ENCODE measurements around the gene ZYG11A.
A peak's percentile ranks its signal among the peaks of the same experiment; 100 is the strongest.
"Not testable (repeated sequence)": the region's sequence is repeated elsewhere in the genome, so short reads cannot be mapped to it uniquely, and the experiment has no call there.

Gene ZYG11A

GRCh38 chr1:52842643-52843310 lies at the start of gene ZYG11A:
Gene ZYG11A, plus strand, starts transcription at chr1:52842760. Its CDS starts 124 bp downstream, at chr1:52842884.
- peak; percentile 81 for DNase-seq

DNA sequence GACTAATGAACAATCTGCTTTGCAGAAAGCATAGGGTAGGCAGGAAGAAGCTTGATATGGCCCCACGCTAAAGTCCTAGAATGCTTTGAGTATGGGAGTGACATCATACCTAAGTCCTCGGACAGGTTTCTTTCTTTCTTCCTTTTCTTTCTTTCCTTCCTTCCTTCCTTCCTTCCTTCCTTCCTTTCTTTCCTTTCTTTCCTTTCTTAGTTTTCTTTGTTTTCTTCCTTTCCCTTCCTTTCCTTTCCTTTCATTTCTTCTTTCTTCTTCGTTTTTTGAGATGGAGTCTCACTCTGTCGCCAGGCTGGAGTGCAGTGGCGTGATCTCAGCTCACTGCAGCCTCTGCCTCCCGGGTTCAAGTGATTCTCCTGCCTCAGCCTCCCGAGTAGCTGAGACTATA lies 48.8 kb upstream of the ZYG11A start:
- Mint-ChIP-seq H3K27ac (peak overlapping the region; percentile 26), H3K36me3 (ENCODE audit: low read depth) (peaks cover 38% of the 10 kb centered on the region)
- not testable (repeated sequence) for H3K4me1 Mint-ChIP-seq; H3K4me3 Mint-ChIP-seq; H3K9me3 Mint-ChIP-seq; DNase-seq; H3K27me3 Mint-ChIP-seq (ENCODE audit: low read depth, poor library complexity)

More at GRCh38 chr1:52842643-52843310, at the start of gene ZYG11A:
- H3K27me3 Mint-ChIP-seq (ENCODE audit: low read depth, poor library complexity) = peaks cover 65% of the 10 kb centered on the region
- peak within 1 kb of the TSS; percentile 71 for H3K4me3 Mint-ChIP-seq
- TF ChIP-seq, protein P1, sequence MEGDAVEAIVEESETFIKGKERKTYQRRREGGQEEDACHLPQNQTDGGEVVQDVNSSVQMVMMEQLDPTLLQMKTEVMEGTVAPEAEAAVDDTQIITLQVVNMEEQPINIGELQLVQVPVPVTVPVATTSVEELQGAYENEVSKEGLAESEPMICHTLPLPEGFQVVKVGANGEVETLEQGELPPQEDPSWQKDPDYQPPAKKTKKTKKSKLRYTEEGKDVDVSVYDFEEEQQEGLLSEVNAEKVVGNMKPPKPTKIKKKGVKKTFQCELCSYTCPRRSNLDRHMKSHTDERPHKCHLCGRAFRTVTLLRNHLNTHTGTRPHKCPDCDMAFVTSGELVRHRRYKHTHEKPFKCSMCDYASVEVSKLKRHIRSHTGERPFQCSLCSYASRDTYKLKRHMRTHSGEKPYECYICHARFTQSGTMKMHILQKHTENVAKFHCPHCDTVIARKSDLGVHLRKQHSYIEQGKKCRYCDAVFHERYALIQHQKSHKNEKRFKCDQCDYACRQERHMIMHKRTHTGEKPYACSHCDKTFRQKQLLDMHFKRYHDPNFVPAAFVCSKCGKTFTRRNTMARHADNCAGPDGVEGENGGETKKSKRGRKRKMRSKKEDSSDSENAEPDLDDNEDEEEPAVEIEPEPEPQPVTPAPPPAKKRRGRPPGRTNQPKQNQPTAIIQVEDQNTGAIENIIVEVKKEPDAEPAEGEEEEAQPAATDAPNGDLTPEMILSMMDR (IDR thresholded peaks at IDR 0.05) = no peak
- no peaks in the 10 kb centered on the region for H3K36me3 Mint-ChIP-seq (ENCODE audit: low read depth)
- no peaks in the 10 kb centered on the region for H3K4me1 Mint-ChIP-seq
- H3K9me3 Mint-ChIP-seq = peaks cover 4% of the 10 kb centered on the region
- no peak within 1 kb of the TSS for H3K27ac Mint-ChIP-seq

GRCh38 chr1:52795464-52795863 lies 47.1 kb upstream of the ZYG11A start:
- TF ChIP-seq, protein P1 (IDR thresholded peaks at IDR 0.05) = no peak
- peak overlapping the region; percentile 42 for H3K27ac Mint-ChIP-seq
- H3K4me1 Mint-ChIP-seq = no peaks in the 10 kb centered on the region
- H3K9me3 Mint-ChIP-seq = no peaks in the 10 kb centered on the region
- no peak overlapping the region for H3K4me3 Mint-ChIP-seq
- DNase-seq = no peak
- no peaks in the 10 kb centered on the region for H3K27me3 Mint-ChIP-seq (ENCODE audit: low read depth, poor library complexity)
- H3K36me3 Mint-ChIP-seq (ENCODE audit: low read depth) = peaks cover 41% of the 10 kb centered on the region

- H3K4me3 Mint-ChIP-seq = no peak overlapping the region
- TF ChIP-seq, protein P1 (IDR thresholded peaks at IDR 0.05) = no peak
- H3K27ac Mint-ChIP-seq = no peak overlapping the region
- no peaks in the 10 kb centered on the region for H3K4me1 Mint-ChIP-seq
- no peaks in the 10 kb centered on the region for H3K9me3 Mint-ChIP-seq
- no peak for DNase-seq
- H3K36me3 Mint-ChIP-seq (ENCODE audit: low read depth) = peaks cover 40% of the 10 kb centered on the region
- no peaks in the 10 kb centered on the region for H3K27me3 Mint-ChIP-seq (ENCODE audit: low read depth, poor library complexity)
Observed at GRCh38 chr1:52798331-52798730, 44.2 kb upstream of the ZYG11A start.

DNA sequence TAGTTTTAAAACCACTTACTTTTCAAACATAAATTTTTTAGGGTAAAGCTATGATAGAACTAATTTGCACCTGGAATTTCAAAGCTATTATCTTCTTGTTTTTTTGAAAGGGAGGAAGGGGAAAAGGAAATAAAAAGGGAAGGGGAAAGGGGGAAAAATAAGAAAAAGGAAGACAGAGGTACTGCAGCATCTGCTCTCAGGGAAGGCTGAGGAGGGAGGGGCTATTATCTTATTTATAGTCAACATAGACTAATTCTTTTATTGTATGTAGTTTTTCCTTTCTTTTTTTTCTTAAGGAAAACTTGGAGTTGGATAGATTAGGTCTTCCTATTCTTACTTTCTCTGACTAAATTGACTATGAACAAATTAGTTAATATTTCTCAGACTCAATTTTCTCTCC lies 41.5 kb upstream of the ZYG11A start:
- H3K27ac Mint-ChIP-seq = no peak overlapping the region
- no peaks in the 10 kb centered on the region for H3K9me3 Mint-ChIP-seq
- no peaks in the 10 kb centered on the region for H3K27me3 Mint-ChIP-seq (ENCODE audit: low read depth, poor library complexity)
- no peak overlapping the region for H3K4me3 Mint-ChIP-seq
- no peak for DNase-seq
- H3K4me1 Mint-ChIP-seq = no peaks in the 10 kb centered on the region
- TF ChIP-seq, protein P1 (IDR thresholded peaks at IDR 0.05) = no peak
- peaks cover 28% of the 10 kb centered on the region for H3K36me3 Mint-ChIP-seq (ENCODE audit: low read depth)

DNA sequence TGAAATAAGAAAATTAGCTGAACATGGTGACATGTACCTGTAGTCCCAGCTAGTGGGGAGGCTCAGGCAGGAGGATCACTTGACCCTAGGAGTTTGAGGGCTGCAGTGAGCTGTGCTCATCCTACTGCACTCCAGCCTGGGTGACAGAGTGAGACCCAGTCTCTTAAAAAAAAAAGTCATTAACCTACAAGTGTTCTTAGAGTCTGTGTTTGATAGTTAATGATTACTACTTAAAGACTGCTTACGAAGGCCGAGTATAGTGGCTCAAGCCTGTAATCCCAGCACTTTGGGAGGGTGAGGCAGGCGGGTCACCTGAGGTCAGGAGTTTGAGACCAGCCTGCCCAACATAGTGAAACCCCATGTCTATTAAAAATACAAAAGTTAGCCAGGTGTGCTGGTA lies 38.5 kb upstream of the ZYG11A start:
- not testable (repeated sequence) for H3K27me3 Mint-ChIP-seq (ENCODE audit: low read depth, poor library complexity); H3K9me3 Mint-ChIP-seq; H3K4me3 Mint-ChIP-seq; H3K4me1 Mint-ChIP-seq; H3K27ac Mint-ChIP-seq; DNase-seq
- peaks cover 26% of the 10 kb centered on the region for H3K36me3 Mint-ChIP-seq (ENCODE audit: low read depth)

DNA sequence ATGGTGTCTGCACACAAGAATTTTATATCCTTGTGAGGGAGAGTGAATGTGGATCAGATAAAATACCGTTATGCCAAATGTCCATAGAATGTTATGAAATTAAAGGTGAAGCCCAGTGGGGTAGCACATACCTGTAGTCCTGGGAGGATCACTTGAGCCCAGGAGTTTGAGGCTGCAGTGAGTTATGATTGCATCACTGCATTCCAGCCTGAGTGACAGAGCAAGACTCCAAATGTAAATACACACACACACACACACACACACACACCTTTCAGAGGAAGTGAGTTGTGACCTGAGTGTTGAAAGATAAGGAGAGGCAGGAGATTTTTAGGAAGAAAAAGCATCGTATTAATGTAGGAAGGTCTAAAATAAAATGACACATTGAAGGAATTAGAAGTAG lies 28.1 kb upstream of the ZYG11A start:
- no peak for DNase-seq
- H3K4me1 Mint-ChIP-seq = no peaks in the 10 kb centered on the region
- H3K27me3 Mint-ChIP-seq (ENCODE audit: low read depth, poor library complexity) = no peaks in the 10 kb centered on the region
- peaks cover 62% of the 10 kb centered on the region for H3K36me3 Mint-ChIP-seq (ENCODE audit: low read depth)
- no peaks in the 10 kb centered on the region for H3K9me3 Mint-ChIP-seq
- no peak overlapping the region for H3K4me3 Mint-ChIP-seq
- H3K27ac Mint-ChIP-seq = no peak overlapping the region
- TF ChIP-seq, protein P1 (IDR thresholded peaks at IDR 0.05) = no peak

DNA sequence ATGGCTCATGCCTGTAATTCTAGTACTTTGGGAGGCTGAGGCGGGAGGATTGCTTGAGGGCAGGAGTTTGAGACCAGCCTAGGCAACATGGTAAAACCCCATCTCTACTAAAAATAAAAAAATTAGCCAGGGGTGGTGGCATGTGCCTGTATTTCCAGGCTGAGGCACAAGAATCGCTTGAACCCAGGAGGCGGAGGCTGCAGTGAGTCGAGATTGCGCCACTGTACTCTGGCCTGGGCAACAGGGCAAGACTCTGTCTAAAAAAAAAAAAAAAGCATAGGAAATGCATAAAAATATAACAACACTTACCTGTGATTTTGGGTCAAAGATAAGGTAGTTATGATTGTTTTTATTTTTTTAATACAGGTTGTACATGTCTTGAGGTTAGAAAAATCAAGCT lies 21.7 kb upstream of the ZYG11A start:
- H3K9me3 Mint-ChIP-seq = not testable (repeated sequence)

More for the DNA sequence above, 21.7 kb upstream of the ZYG11A start:
- not testable (repeated sequence) for H3K4me1 Mint-ChIP-seq; H3K4me3 Mint-ChIP-seq; DNase-seq; H3K27ac Mint-ChIP-seq; H3K27me3 Mint-ChIP-seq (ENCODE audit: low read depth, poor library complexity)
- peaks cover 32% of the 10 kb centered on the region for H3K36me3 Mint-ChIP-seq (ENCODE audit: low read depth)
